Ovary (tissue), 9 donors: Measurements from ENCODE around the gene SYCP2L. TPM values are rescaled to one million over a fixed set of nuclear protein-coding genes. Genes with fewer than 3 reads are reported as not detected.

Experiments
- DNase-seq, 5 donors: peaks; one replicate each; pipeline ENCODE4 v3.0.0-alpha.2; 2019 to 2020
- H3K27ac ChIP-seq, 2 donors: fragments of 200-600 bp; one replicate each; pipeline versions ENCODE4 v1.5.1 to v1.8.0; 2019 to 2022
- H3K27me3 ChIP-seq: fragments of 200-600 bp; one replicate; pipeline ENCODE4 v1.8.0; 2022
- H3K36me3 ChIP-seq: fragments of 200-600 bp; sonication (generic); one replicate; pipeline ENCODE4 v1.5.1; 2019
- H3K4me1 ChIP-seq: one replicate; pipeline ENCODE4 v1.8.1; 2013; ENCODE audit warnings: mild to moderate bottlenecking, moderate library complexity; ENCODE audit not compliant: insufficient read depth
- H3K4me3 ChIP-seq: fragments of 200-600 bp; sonication (generic); one replicate; pipeline ENCODE4 v1.5.1; 2017
- H3K9me3 ChIP-seq, 2 donors: fragments of 200-600 bp in 1 of 2; sonication (generic) in 1 of 2; one replicate each; pipeline versions ENCODE4 v1.5.1 to v1.8.1; 2013 to 2019; ENCODE audit warnings: mild to moderate bottlenecking in 1 of 2, moderate library complexity in 1 of 2
- EP300 ChIP-seq: sonication (generic); formaldehyde crosslinking; IDR thresholded peaks from one replicate; pipeline ENCODE4 v1.6.1; 2017; ENCODE audit warnings: antibody characterized with exemption
- POLR2A ChIP-seq: fragments of 450-650 bp; IDR thresholded peaks from one replicate; pipeline ENCODE4 v1.6.1; 2017; ENCODE audit warnings: antibody characterized with exemption, mild to moderate bottlenecking, moderate library complexity
- WGBS, 3 donors: extraction: QIAGEN DNeasy Blood & Tissue Kit in 1 of 3; methylation state at CpG; one replicate each; pipeline versions ENCODE4 v1.1.5 to v1.1.7; 2013 to 2017; 5-methylcytosine and 5-hydroxymethylcytosine counted together
- intact Hi-C, 4 donors: fragments of 100-400 bp; cut with DNase I; formaldehyde crosslinking; loops; one replicate each; pipeline versions ENCODE4 v1.11.0 to v1.15.1; 2022 to 2023
- polyA plus RNA-seq, 2 donors: library from polyadenylated mRNA; stranded (reverse); fragments of 200-250 nt in 1 of 2; fragments of 350-450 nt in 1 of 2; fragmentation: Illumina TruSeq in 1 of 2; extraction: RNeasy Lipid Tissue Mini Kit (QIAGEN cat#74804) in 1 of 2; gene quantifications; one replicate each; pipeline ENCODE4 v1.2.3, GENCODE V29; 2013 to 2014
- total RNA-seq, 7 donors: library from RNA; depleted of rRNA in 2 of 7; stranded (reverse); fragments of >200 nt in 2 of 7; fragmentation: NEBNext Ultra II Directional in 3 of 7; extraction: Animal tissue kit (Norgen Biotek cat#: 25700) in 3 of 7; gene quantifications; one replicate each; pipeline versions ENCODE4 v1.1.0 to v1.2.4, GENCODE V29; 2016 to 2023
- TF ChIP-seq, protein P1 (sequence below), 3 donors: fragments of 450-650 bp in 2 of 3; fragments of 200-600 bp in 1 of 3; IDR thresholded peaks; one replicate each; pipeline versions ENCODE4 v1.5.1 to v1.8.0; 2016 to 2022; ENCODE audit warnings: antibody characterized with exemption in 3 of 3, mild to moderate bottlenecking in 1 of 3
- donor health status: DM: no; HTN: no; CAD: no; lungs with moderate emphysema.
- donor health status: DM: no; HTN: no; CAD: no.
- donor health status: Bipolar disorder and iron deficiency.
- donor health status: DM: yes; HTN: yes; CAD: no.
- donor health status: DM: no; HTN: no; CAD: no.
- donor health status: DM: yes; HTN: yes; CAD: no.

The SYCP2L gene
- total and polyA plus RNA-seq, 9 donors: 0.41 to 2.1 (median 1.2) TPM

DNA sequence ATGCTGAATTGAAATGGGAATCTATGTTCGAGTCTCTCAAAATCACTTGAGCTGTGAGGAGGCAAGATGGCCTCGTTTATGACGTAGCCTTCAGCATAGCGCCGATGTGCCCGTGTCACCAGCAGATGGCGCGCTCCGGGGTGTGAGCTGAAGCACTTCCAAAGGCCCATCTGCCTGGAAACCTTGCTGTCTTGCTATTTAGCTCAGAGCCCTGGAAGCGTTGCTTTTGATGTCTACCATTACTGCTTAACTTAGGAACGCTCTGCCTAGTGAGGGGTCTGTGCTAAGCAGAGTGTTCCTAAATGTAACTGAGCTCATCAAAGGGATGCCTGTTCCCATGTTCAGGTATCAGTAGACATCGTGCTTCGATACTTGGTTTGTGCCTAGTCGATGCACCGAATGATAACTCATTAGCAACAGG, 67.7 kb downstream of the SYCP2L start:
- intact Hi-C loops: no loop called here
- WGBS, 3 donors: 44 to 46% (median 45%) methylated on average over 15 of the region's 15 CpGs
- DNase-seq: peak in 4 of 5 donors; percentile 15 to 47 (median 18)
- Histone ChIP-seq H3K9me3 (no peaks in the 10 kb centered on the region), H3K36me3 (no peaks in the 10 kb centered on the region), H3K4me3 (no peak overlapping the region), H3K4me1 (no peaks in the 10 kb centered on the region), H3K27ac (no peak overlapping the region), H3K27me3 (no peaks in the 10 kb centered on the region)
- no peak for TF ChIP-seq POLR2A
- TF ChIP-seq, protein P1, sequence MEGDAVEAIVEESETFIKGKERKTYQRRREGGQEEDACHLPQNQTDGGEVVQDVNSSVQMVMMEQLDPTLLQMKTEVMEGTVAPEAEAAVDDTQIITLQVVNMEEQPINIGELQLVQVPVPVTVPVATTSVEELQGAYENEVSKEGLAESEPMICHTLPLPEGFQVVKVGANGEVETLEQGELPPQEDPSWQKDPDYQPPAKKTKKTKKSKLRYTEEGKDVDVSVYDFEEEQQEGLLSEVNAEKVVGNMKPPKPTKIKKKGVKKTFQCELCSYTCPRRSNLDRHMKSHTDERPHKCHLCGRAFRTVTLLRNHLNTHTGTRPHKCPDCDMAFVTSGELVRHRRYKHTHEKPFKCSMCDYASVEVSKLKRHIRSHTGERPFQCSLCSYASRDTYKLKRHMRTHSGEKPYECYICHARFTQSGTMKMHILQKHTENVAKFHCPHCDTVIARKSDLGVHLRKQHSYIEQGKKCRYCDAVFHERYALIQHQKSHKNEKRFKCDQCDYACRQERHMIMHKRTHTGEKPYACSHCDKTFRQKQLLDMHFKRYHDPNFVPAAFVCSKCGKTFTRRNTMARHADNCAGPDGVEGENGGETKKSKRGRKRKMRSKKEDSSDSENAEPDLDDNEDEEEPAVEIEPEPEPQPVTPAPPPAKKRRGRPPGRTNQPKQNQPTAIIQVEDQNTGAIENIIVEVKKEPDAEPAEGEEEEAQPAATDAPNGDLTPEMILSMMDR (IDR thresholded peaks at IDR 0.05): peak in 1 of 3 donors; percentile 11
- TF ChIP-seq EP300: no peak

DNA sequence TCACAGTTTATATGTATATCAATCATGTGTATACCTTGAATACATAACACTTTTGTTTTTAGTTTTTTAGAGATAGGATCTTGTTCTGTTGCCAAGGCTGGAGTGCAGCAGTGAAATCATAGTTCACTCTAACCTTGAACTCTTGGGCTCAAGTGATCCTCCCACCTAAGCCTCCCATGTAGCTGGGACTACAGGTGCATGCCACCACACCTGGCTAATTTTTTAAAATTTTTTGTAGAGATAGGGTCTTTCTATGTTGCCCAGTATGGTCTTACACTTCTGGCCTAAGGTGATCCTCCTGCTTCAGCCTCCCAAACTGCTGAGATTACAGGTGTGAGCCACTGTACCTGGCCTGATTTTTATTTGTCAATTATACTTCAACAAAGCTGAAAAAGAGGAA, 69.9 kb downstream of the SYCP2L start:
- Histone ChIP-seq H3K27ac (no peak overlapping the region), H3K9me3 (no peaks in the 10 kb centered on the region), H3K4me1 (no peaks in the 10 kb centered on the region), H3K4me3 (no peak overlapping the region), H3K36me3 (no peaks in the 10 kb centered on the region), H3K27me3 (no peaks in the 10 kb centered on the region)
- no peak for TF ChIP-seq POLR2A
- TF ChIP-seq, protein P1 (IDR thresholded peaks at IDR 0.05): no peak
- DNase-seq: no peak
- intact Hi-C loops: no loop called here

DNA sequence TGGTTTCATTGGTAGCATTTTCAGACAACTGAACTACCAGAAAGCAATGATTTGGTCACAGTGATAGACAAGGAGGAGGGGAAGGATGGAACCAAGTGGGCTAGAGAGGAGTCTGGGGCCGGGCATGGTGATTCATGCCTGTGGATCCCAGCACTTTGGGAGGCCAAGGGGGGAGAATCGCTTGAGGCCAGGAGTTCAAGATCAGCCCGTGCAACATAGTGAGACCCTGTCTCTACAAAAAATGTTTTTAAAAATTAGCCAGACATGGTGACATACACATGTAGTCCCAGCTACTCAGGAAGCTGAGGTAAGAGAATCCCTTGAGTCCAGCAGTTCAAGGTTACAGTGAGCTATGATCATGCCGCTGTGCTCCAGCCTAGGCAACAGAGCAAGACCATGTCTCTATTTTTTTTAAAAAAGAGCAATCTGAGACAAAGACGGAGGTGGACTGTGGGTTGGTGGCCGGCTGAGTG, 70.6 kb downstream of the SYCP2L start:
- Histone ChIP-seq H3K4me1 (no peaks in the 10 kb centered on the region), H3K27me3 (no peaks in the 10 kb centered on the region), H3K4me3 (no peak overlapping the region), H3K27ac (no peak overlapping the region), H3K9me3 (no peaks in the 10 kb centered on the region), H3K36me3 (no peaks in the 10 kb centered on the region)
- 66 to 97% (median 81%) methylated on average over 6 of the region's 6 CpGs for WGBS, 3 donors
- no peak for TF ChIP-seq EP300
- no peak for TF ChIP-seq POLR2A
- TF ChIP-seq, protein P1 (IDR thresholded peaks at IDR 0.05): no peak
- DNase-seq: no peak
- intact Hi-C loops: no loop called here

DNA sequence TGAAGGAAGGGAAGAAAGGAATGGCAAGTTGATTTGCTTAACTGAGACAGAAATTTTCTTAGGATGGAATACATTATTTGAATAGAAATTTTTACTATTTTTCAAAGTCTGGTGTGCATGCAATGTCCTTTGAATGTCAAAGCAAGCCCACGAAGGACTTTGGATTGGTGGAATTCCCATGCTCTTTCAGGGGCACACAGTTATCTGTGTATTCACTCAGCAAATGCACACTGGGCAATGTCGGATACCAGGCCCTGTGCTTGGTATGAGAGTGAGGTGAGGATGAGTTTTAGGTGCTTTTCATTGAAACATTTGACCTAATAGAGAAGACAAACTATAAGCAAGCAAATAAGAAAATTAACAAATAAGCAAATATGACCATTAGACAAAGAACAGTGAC, 73.3 kb downstream of the SYCP2L start:
- intact Hi-C loops: no loop called here
- Histone ChIP-seq H3K27ac (no peak overlapping the region), H3K27me3 (no peaks in the 10 kb centered on the region), H3K4me3 (no peak overlapping the region), H3K9me3 (no peaks in the 10 kb centered on the region), H3K4me1 (peaks cover 2% of the 10 kb centered on the region), H3K36me3 (no peaks in the 10 kb centered on the region)
- WGBS, 3 donors: 92 to 96% (median 94%) methylated on average over 2 of the region's 2 CpGs
- TF ChIP-seq, protein P1 (IDR thresholded peaks at IDR 0.05): no peak
- TF ChIP-seq EP300 (no peak), POLR2A (no peak)
- DNase-seq: no peak

DNA sequence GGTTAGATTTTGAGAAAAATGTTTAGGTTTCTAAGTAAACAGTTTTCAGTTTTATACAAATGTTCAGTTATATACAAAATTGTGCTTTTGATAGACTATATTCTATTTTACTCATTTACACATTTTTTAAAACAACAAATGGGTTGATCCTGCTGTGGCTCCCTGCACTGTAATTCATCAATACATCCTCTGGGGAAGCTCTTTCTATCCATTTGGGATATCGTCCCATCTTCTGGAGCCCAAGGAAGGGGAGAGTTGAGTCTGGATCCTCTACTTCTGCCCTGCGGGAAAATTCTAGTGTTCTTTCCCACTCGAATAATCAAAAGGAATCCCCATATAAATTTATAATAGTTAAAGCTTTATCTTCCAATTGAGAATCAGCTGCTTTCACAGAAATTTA, 75.0 kb downstream of the SYCP2L start:
- Histone ChIP-seq H3K36me3 (no peaks in the 10 kb centered on the region), H3K4me3 (no peak overlapping the region), H3K4me1 (peaks cover 2% of the 10 kb centered on the region), H3K9me3 (no peaks in the 10 kb centered on the region), H3K27me3 (no peaks in the 10 kb centered on the region), H3K27ac (no peak overlapping the region)
- intact Hi-C loops: no loop called here
- 69 to 81% (median 77%) methylated on average over 3 of the region's 3 CpGs for WGBS, 3 donors
- no peak for TF ChIP-seq EP300
- TF ChIP-seq POLR2A: no peak
- TF ChIP-seq, protein P1 (IDR thresholded peaks at IDR 0.05): no peak
- no peak for DNase-seq
